ENCODE data around the gene NUPR2. TPM values are rescaled to one million over a fixed set of nuclear protein-coding genes. Genes with fewer than 3 reads are reported as not detected.

The NUPR2 gene
- total and polyA plus RNA-seq, 10 donors, result not detected

DNA sequence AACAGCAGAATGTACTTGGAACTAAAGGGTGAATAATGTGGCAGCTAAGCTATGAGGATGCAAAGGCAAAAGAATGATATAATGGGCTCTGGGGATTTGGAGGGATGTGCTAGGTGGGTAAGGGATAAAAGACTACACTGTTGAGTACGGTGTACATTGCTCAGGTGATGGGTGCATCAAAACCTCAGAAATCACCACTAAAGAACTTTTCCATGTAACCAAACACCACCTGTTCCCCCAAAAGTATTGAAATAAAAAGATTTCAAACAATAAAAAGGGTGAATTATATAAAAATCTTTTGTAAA, 8.3 kb downstream of the NUPR2 start:
- intact Hi-C loops (cut with DNase I; ENCODE audit: low total_unique reads), result loop anchor here (10.0 kb wide), 1 partner anchor 53 kb away; the partner anchor contains the start of genes CCT6A and PSPH
- H3K4me3 ChIP-seq, result no peak overlapping the region
- H3K9me3 ChIP-seq, result peaks cover 0 to 5% (median 0%) of the 10 kb centered on the region in 8 donors
- no peaks in the 10 kb centered on the region for H3K27me3 ChIP-seq (replicated peaks in 1 of 7)
- peaks cover 12 to 41% (median 33%) of the 10 kb centered on the region in 6 donors for H3K4me1 ChIP-seq
- no peak for DNase-seq
- H3K36me3 ChIP-seq, result peaks cover 0 to 21% (median 15%) of the 10 kb centered on the region in 6 donors
- TF ChIP-seq CTCF (IDR thresholded peaks at IDR 0.05 in 8 of 11, conservative IDR thresholded peaks at IDR 0.05 in 3 of 11) (no peak), POLR2A (IDR thresholded peaks at IDR 0.05) (no peak), POLR2AphosphoS5 (IDR thresholded peaks at IDR 0.05) (no peak)
- no peak overlapping the region for H3K27ac ChIP-seq
- 77 to 93% (median 86%) methylated on average over 1 of the region's 1 CpG for WGBS, 5 donors

DNA sequence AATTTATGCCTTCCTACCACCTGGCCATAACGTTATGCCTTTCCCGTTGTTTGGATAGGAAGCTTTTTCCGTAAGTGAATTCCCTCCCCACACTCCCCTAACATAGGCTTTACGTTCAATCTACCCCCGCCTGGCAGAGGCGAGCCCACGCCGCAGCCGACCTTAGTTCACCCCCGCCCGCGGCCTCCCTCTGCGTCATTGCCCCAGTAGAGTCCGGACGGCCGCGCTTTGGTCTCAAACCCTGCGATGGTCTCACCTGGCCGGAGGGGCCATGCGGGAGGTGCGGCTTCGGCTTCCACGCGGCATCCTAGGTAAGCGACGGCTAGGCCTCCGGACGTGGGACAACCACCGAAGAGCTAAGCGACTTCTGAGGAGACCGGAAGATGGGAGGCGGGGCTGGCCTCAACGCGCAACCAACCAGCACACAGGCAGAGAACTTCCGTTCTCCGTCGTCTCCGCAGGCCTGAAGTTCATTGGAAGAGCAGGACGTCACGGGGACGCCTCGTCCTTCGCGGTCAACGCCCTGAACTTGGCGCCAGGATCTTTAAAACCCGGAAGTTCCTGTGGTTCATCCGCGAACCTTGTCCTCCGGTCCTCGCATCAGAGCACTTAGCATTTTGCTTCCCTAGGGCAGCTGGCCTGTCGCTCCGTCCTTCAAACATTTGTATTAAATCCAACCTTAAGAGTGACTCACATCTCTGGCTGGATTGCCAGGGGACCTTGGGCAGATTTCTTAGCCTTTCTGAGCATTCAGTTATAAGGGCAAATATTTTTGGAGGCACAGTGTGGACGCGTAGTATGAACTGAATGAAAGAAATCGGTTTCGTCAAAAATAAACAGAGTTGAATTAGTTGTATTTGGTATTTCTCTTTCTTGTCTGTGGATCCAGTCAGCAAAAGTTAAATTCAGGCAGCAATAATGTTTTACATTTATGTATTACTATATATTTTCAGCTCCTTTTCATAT, 9.8 kb downstream of the NUPR2 start, which contains the start of gene CHCHD2:
Gene CHCHD2, minus strand, starts transcription at position 369 of the 966 bp plus-strand sequence. Its CDS starts 63 bp downstream, at position 306.
- TF ChIP-seq POLR2AphosphoS5 (IDR thresholded peaks at IDR 0.05) (peak; percentile 98), CTCF (IDR thresholded peaks at IDR 0.05 in 8 of 11, conservative IDR thresholded peaks at IDR 0.05 in 3 of 11) (no peak), POLR2A (IDR thresholded peaks at IDR 0.05) (peak; percentile 37 to 66 (median 64))
- WGBS, 5 donors, result 3 to 5% (median 3%) methylated on average over 45 to 57 of the region's 57 CpGs
- Histone ChIP-seq H3K4me1 (peaks cover 12 to 41% (median 33%) of the 10 kb centered on the region in 6 donors), H3K27ac (peak within 1 kb of the TSS; percentile 89 to 96 (median 94)), H3K4me3 (peak within 1 kb of the TSS; percentile 72 to 89 (median 78)), H3K36me3 (peaks cover 0 to 36% (median 30%) of the 10 kb centered on the region in 6 donors), H3K27me3 (replicated peaks in 1 of 7) (no peaks in the 10 kb centered on the region), H3K9me3 (peaks cover 0 to 5% (median 0%) of the 10 kb centered on the region in 8 donors)
- intact Hi-C loops (cut with DNase I; ENCODE audit: low total_unique reads), result loop anchor here (10.0 kb wide), 1 partner anchor 52 kb away; the partner anchor contains the start of genes CCT6A and PSPH
- DNase-seq, result peak; percentile 97

DNA sequence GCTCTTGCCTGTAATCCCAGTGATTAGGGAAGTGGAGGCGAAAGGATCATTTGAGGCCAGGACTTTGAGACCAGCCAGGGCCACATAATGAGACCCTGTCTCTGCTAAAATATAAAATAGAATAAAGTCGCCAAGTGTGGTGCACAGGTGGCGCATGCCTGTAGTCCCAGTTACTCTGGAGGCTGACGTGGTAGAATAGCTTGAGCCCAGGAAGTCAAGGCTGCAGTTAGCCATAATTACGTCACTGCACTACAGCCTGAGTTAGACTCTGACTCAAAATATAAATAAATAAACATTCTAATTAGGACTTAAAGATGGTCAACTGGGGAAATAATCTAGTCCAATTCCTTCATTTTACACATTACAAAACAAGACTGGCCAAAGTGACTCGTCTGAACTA, 10.7 kb downstream of the NUPR2 start:
- intact Hi-C loops (cut with DNase I; ENCODE audit: low total_unique reads), result loop anchor here (10.0 kb wide), 1 partner anchor 51 kb away; the partner anchor contains the start of genes CCT6A and PSPH
- DNase-seq, result peak; percentile 51
- H3K27ac ChIP-seq, result peak overlapping the region; percentile 89 to 96 (median 94)

More for the DNA sequence above, 10.7 kb downstream of the NUPR2 start:
- 18 to 22% (median 19%) methylated on average over 6 of the region's 6 CpGs for WGBS, 5 donors
- Histone ChIP-seq H3K4me3 (peak overlapping the region; percentile 72 to 89 (median 78)), H3K4me1 (peaks cover 12 to 41% (median 33%) of the 10 kb centered on the region in 6 donors), H3K27me3 (replicated peaks in 1 of 7) (no peaks in the 10 kb centered on the region), H3K36me3 (peaks cover 0 to 45% (median 39%) of the 10 kb centered on the region in 6 donors), H3K9me3 (peaks cover 0 to 5% (median 0%) of the 10 kb centered on the region in 8 donors)
- no peak for TF ChIP-seq POLR2A (IDR thresholded peaks at IDR 0.05)
- TF ChIP-seq CTCF (IDR thresholded peaks at IDR 0.05 in 8 of 11, conservative IDR thresholded peaks at IDR 0.05 in 3 of 11), result no peak
